HG02798 (cell line): ENCODE measurements around the gene KIRREL1.

ENCODE experiments used
- ATAC-seq: cut with Tn5 transposase; IDR thresholded peaks from one replicate; pipeline ENCODE4 v1.9.1; 2021; ENCODE audit warnings: mild to moderate bottlenecking; ENCODE audit not compliant: unreplicated experiment, poor library complexity

The KIRREL1 gene

GRCh38 chr1:158099185-158099584 lies 105.7 kb downstream of the KIRREL1 start:
- ATAC-seq, result no peak

GRCh38 chr1:158100498-158100897 lies 107.1 kb downstream of the KIRREL1 start:
- no peak for ATAC-seq

GRCh38 chr1:158101455-158101854 lies 108.0 kb downstream of the KIRREL1 start:
- no peak for ATAC-seq

- ATAC-seq, result no peak
Measured at GRCh38 chr1:158101927-158102326, 108.5 kb downstream of the KIRREL1 start.

- no peak for ATAC-seq
Measured at GRCh38 chr1:158102881-158103674, 109.6 kb downstream of the KIRREL1 start.

GRCh38 chr1:158103861-158104522 lies 110.5 kb downstream of the KIRREL1 start:
- no peak for ATAC-seq

- ATAC-seq, result no peak
Measured at GRCh38 chr1:158104891-158105290, 111.4 kb downstream of the KIRREL1 start.

GRCh38 chr1:158105352-158106095 lies 112.1 kb downstream of the KIRREL1 start:
- ATAC-seq, result no peak

- no peak for ATAC-seq
Measured at GRCh38 chr1:158107916-158108315, 114.5 kb downstream of the KIRREL1 start.

GRCh38 chr1:158112994-158113758 lies 119.7 kb downstream of the KIRREL1 start:
- ATAC-seq, result no peak

GRCh38 chr1:158113759-158114127 lies 120.3 kb downstream of the KIRREL1 start:
- no peak for ATAC-seq

GRCh38 chr1:158115126-158115525 lies 121.7 kb downstream of the KIRREL1 start:
- peak; percentile 83 for ATAC-seq

GRCh38 chr1:158116311-158117167 lies 123.1 kb downstream of the KIRREL1 start:
- no peak for ATAC-seq

GRCh38 chr1:158117854-158118704 lies 124.6 kb downstream of the KIRREL1 start:
- no peak for ATAC-seq

- ATAC-seq, result no peak
Measured at GRCh38 chr1:158118713-158119402, 125.4 kb downstream of the KIRREL1 start.

GRCh38 chr1:158119976-158120653 lies 126.7 kb downstream of the KIRREL1 start:
- ATAC-seq, result no peak

GRCh38 chr1:158121604-158122254 lies 128.3 kb downstream of the KIRREL1 start:
- ATAC-seq, result no peak
